Activated CD8-positive, alpha-beta memory T cell treated with anti-CD3 and anti-CD28 coated beads, Interleukin-2, amount 10 ng/mL, durations not matched to agents 7 days and 5 days (primary cell): ENCODE results near the gene FAM3C. TPM values are rescaled to one million over a fixed set of nuclear protein-coding genes. Genes with fewer than 3 reads are reported as not detected.
"Not testable (repeated sequence)": the region's sequence is repeated elsewhere in the genome, so short reads cannot be mapped to it uniquely, and the experiment has no call there.

Source experiments
- ATAC-seq: fragments of 150-1000 bp; cut with Tn5 transposase; one replicate; pipeline ENCODE4 v1.10.0; 2021; ENCODE audit warnings: moderate library complexity
- CTCF ChIA-PET: fragments of 350-600 bp; sonication (Branson Sonifier 250); formaldehyde crosslinking; loops from one replicate; lab custom pipeline; 2021; ENCODE audit warnings: antibody characterized with exemption; lab: Charles Lee
- DNase-seq: peaks from one replicate; pipeline ENCODE4 v3.0.0-alpha.2; 2020
- H3K27ac Mint-ChIP-seq: one replicate; pipeline ENCODE4 v1.8.0; 2021; ENCODE audit warnings: mild to moderate bottlenecking, mixed read lengths
- H3K27me3 Mint-ChIP-seq: one replicate; pipeline ENCODE4 v1.8.0; 2021; ENCODE audit warnings: mixed read lengths
- H3K36me3 Mint-ChIP-seq: one replicate; pipeline ENCODE4 v1.8.0; 2021; ENCODE audit warnings: mild to moderate bottlenecking, mixed read lengths
- H3K4me1 Mint-ChIP-seq: one replicate; pipeline ENCODE4 v1.8.0; 2021; ENCODE audit warnings: mixed read lengths
- H3K4me3 Mint-ChIP-seq: one replicate; pipeline ENCODE4 v1.8.0; 2021; ENCODE audit warnings: mild to moderate bottlenecking, moderate library complexity, mixed read lengths
- H3K9me3 Mint-ChIP-seq: one replicate; pipeline ENCODE4 v1.8.0; 2022; ENCODE audit warnings: low read depth, mixed read lengths
- total RNA-seq, 2 experiments: library from RNA; stranded (reverse); gene quantifications; one replicate each; pipeline ENCODE4 v1.2.3, GENCODE V29; 2021

FAM3C gene
- 10 to 100 TPM; 50.3 to 96.0 TPM for total RNA-seq

GRCh38 chr7:121395961-121396757 lies at the start of gene FAM3C:
TSS of gene FAM3C (minus strand) at chr7:121396308. CDS start at chr7:121382969, 13,339 bp downstream.
- H3K4me1 Mint-ChIP-seq, result peaks cover 47% of the 10 kb centered on the region
- ATAC-seq (peak; percentile 87), DNase-seq (peak; percentile 87)
- H3K27me3 Mint-ChIP-seq, result no peaks in the 10 kb centered on the region
- peaks cover 26% of the 10 kb centered on the region for H3K36me3 Mint-ChIP-seq
- peak within 1 kb of the TSS; percentile 89 for H3K27ac Mint-ChIP-seq
- no peaks in the 10 kb centered on the region for H3K9me3 Mint-ChIP-seq
- CTCF ChIA-PET, result interaction anchor here (0.6 to 5.6 kb wide), 31 partner anchors 9 to 152 kb away, joined by 3 to 104 read pairs (median 6); no protein-coding TSS in a partner anchor
- H3K4me3 Mint-ChIP-seq, result peak within 1 kb of the TSS; percentile 85

GRCh38 chr7:121442845-121443244 lies 46.7 kb upstream of the FAM3C start:
- CTCF ChIA-PET, result interaction anchor here (0.7 kb wide), 1 partner anchor 13 kb away, joined by 3 read pairs; no protein-coding TSS in a partner anchor
- Mint-ChIP-seq H3K4me1 (peaks cover 33% of the 10 kb centered on the region), H3K9me3 (no peaks in the 10 kb centered on the region), H3K4me3 (no peak overlapping the region), H3K36me3 (peaks cover 17% of the 10 kb centered on the region), H3K27ac (peak overlapping the region; percentile 9), H3K27me3 (no peaks in the 10 kb centered on the region)
- ATAC-seq (peak; percentile 66), DNase-seq (peak; percentile 46)

GRCh38 chr7:121440857-121441503 lies 44.9 kb upstream of the FAM3C start:
- Mint-ChIP-seq H3K27ac (peak overlapping the region; percentile 85), H3K4me3 (peak overlapping the region; percentile 68)

GRCh38 chr7:121438043-121438955 lies 42.2 kb upstream of the FAM3C start:
- H3K4me3 Mint-ChIP-seq, result peak overlapping the region; percentile 51
- H3K9me3 Mint-ChIP-seq, H3K27me3 Mint-ChIP-seq: not testable (repeated sequence)
- peaks cover 38% of the 10 kb centered on the region for H3K4me1 Mint-ChIP-seq
- DNase-seq (peak; percentile 93), ATAC-seq (peak; percentile 73)
- peak overlapping the region; percentile 94 for H3K27ac Mint-ChIP-seq
- CTCF ChIA-PET, result interaction anchor here (1.0 to 2.8 kb wide), 11 partner anchors 16 to 110 kb away, joined by 3 to 20 read pairs (median 4); partner anchors contain the start of gene FAM3C
- H3K36me3 Mint-ChIP-seq, result peaks cover 17% of the 10 kb centered on the region

More at GRCh38 chr7:121440857-121441503, 44.9 kb upstream of the FAM3C start:
- CTCF ChIA-PET, result interaction anchor here (1.1 to 1.8 kb wide), 5 partner anchors 13 to 104 kb away, joined by 3 to 10 read pairs (median 4); partner anchors contain the start of gene FAM3C
- no peaks in the 10 kb centered on the region for H3K9me3 Mint-ChIP-seq
- H3K4me1 Mint-ChIP-seq, result peaks cover 35% of the 10 kb centered on the region
- no peak for DNase-seq
- H3K36me3 Mint-ChIP-seq, result peaks cover 17% of the 10 kb centered on the region
- no peaks in the 10 kb centered on the region for H3K27me3 Mint-ChIP-seq
- ATAC-seq, result peak; percentile 37

GRCh38 chr7:121437470-121437869 lies 41.4 kb upstream of the FAM3C start:
- H3K27me3 Mint-ChIP-seq, result no peaks in the 10 kb centered on the region
- H3K4me1 Mint-ChIP-seq, result peaks cover 39% of the 10 kb centered on the region
- no peaks in the 10 kb centered on the region for H3K9me3 Mint-ChIP-seq
- CTCF ChIA-PET, result interaction anchor here (1.0 to 2.8 kb wide), 9 partner anchors 16 to 110 kb away, joined by 3 to 20 read pairs (median 5); partner anchors contain the start of gene FAM3C
- H3K36me3 Mint-ChIP-seq, result peaks cover 23% of the 10 kb centered on the region
- no peak overlapping the region for H3K4me3 Mint-ChIP-seq
- ATAC-seq, result no peak
- no peak overlapping the region for H3K27ac Mint-ChIP-seq
- no peak for DNase-seq

GRCh38 chr7:121436688-121437087 lies 40.6 kb upstream of the FAM3C start:
- no peaks in the 10 kb centered on the region for H3K9me3 Mint-ChIP-seq
- no peak overlapping the region for H3K27ac Mint-ChIP-seq
- ATAC-seq (no peak), DNase-seq (no peak)
- H3K27me3 Mint-ChIP-seq, result no peaks in the 10 kb centered on the region
- no peak overlapping the region for H3K4me3 Mint-ChIP-seq
- H3K4me1 Mint-ChIP-seq, result peaks cover 34% of the 10 kb centered on the region
- CTCF ChIA-PET, result interaction anchor here (1.2 kb wide), 1 partner anchor 11 kb away, joined by 3 read pairs; no protein-coding TSS in a partner anchor
- peaks cover 26% of the 10 kb centered on the region for H3K36me3 Mint-ChIP-seq

- Mint-ChIP-seq H3K36me3 (peaks cover 22% of the 10 kb centered on the region), H3K4me3 (no peak overlapping the region), H3K9me3 (no peaks in the 10 kb centered on the region), H3K27ac (no peak overlapping the region), H3K4me1 (peaks cover 28% of the 10 kb centered on the region), H3K27me3 (no peaks in the 10 kb centered on the region)
- CTCF ChIA-PET, result interaction anchor here (1.2 kb wide), 1 partner anchor 10 kb away, joined by 3 read pairs; no protein-coding TSS in a partner anchor
- DNase-seq, result no peak
- ATAC-seq, result no peak
Measured at GRCh38 chr7:121436136-121436535, 40.0 kb upstream of the FAM3C start.

- Mint-ChIP-seq H3K4me1 (peaks cover 20% of the 10 kb centered on the region), H3K4me3 (no peak overlapping the region), H3K9me3 (no peaks in the 10 kb centered on the region), H3K27me3 (no peaks in the 10 kb centered on the region), H3K36me3 (peaks cover 12% of the 10 kb centered on the region), H3K27ac (no peak overlapping the region)
- DNase-seq, result no peak
- CTCF ChIA-PET, result no interaction called here
- ATAC-seq, result no peak
Measured at GRCh38 chr7:121433775-121434174, 37.7 kb upstream of the FAM3C start.

GRCh38 chr7:121432486-121432885 lies 36.4 kb upstream of the FAM3C start:
- not testable (repeated sequence) for H3K27me3 Mint-ChIP-seq, H3K36me3 Mint-ChIP-seq, H3K9me3 Mint-ChIP-seq, H3K27ac Mint-ChIP-seq, DNase-seq, ATAC-seq, H3K4me1 Mint-ChIP-seq, H3K4me3 Mint-ChIP-seq
- CTCF ChIA-PET, result interaction anchor here (0.7 kb wide), 1 partner anchor 37 kb away, joined by 3 read pairs; the partner anchor contains the start of gene FAM3C

GRCh38 chr7:121431996-121432395 lies 35.9 kb upstream of the FAM3C start:
- CTCF ChIA-PET, result interaction anchor here (0.7 kb wide), 1 partner anchor 36 kb away, joined by 3 read pairs; the partner anchor contains the start of gene FAM3C
- Mint-ChIP-seq H3K9me3 (no peaks in the 10 kb centered on the region), H3K4me3 (no peak overlapping the region), H3K27ac (no peak overlapping the region), H3K27me3 (no peaks in the 10 kb centered on the region), H3K4me1 (peaks cover 10% of the 10 kb centered on the region), H3K36me3 (peaks cover 9% of the 10 kb centered on the region)
- DNase-seq (no peak), ATAC-seq (no peak)

GRCh38 chr7:121431389-121431995 lies 35.4 kb upstream of the FAM3C start:
- no peaks in the 10 kb centered on the region for H3K27me3 Mint-ChIP-seq
- H3K27ac Mint-ChIP-seq, result no peak overlapping the region
- CTCF ChIA-PET, result no interaction called here
- no peak for DNase-seq
- H3K4me1 Mint-ChIP-seq, result peaks cover 10% of the 10 kb centered on the region
- H3K36me3 Mint-ChIP-seq, result peaks cover 9% of the 10 kb centered on the region
- ATAC-seq, result no peak
- no peaks in the 10 kb centered on the region for H3K9me3 Mint-ChIP-seq
- H3K4me3 Mint-ChIP-seq, result no peak overlapping the region

- DNase-seq (no peak), ATAC-seq (no peak)
- Mint-ChIP-seq H3K36me3 (peaks cover 9% of the 10 kb centered on the region), H3K9me3 (no peaks in the 10 kb centered on the region), H3K4me3 (no peak overlapping the region), H3K27me3 (no peaks in the 10 kb centered on the region), H3K27ac (no peak overlapping the region), H3K4me1 (peaks cover 10% of the 10 kb centered on the region)
- CTCF ChIA-PET, result interaction anchor here (0.6 to 0.7 kb wide), 2 partner anchors 34 to 63 kb away, joined by 3 read pairs; no protein-coding TSS in a partner anchor
Measured at GRCh38 chr7:121430558-121430957, 34.5 kb upstream of the FAM3C start.
